ENCODE results near the gene PARP15. TPM values are rescaled to one million over a fixed set of nuclear protein-coding genes. Genes with fewer than 3 reads are reported as not detected.
A peak's percentile ranks its signal among the peaks of the same experiment; 100 is the strongest.
"Not testable (repeated sequence)": the region's sequence is repeated elsewhere in the genome, so short reads cannot be mapped to it uniquely, and the experiment has no call there.

The PARP15 gene
- total RNA-seq, 2 donors from 2014 or later: 0.52 TPM; not detected in 1

DNA sequence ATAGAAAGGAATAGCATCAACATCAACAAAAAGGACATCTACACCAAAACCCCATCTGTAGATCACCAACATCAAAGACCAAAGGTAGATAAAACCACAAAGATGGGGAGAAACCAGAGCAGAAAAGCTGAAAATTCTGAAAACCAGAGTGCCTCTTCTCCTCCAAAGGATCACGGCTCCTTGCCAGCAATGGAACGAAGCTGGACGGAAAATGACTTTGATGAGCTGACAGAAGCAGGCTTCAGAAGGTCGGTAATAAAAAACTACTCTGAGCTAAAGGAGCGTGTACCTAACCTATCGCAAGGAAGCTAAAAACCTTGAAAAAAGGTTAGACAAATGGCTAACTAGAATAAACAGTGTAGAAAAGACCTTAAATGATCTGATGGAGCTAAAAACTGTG is 74.5 kb downstream of the PARP15 start:
- ATAC-seq; intact Hi-C loops (cut with DNase I); H3K4me3 ChIP-seq; H3K9me3 ChIP-seq; H3K27me3 ChIP-seq; H3K36me3 ChIP-seq (replicated peaks in 1 of 2; ENCODE audit: insufficient read depth in 1 of 2, low read depth in 2 of 2): not testable (repeated sequence)
- Histone ChIP-seq H3K4me1 (peaks cover 29% of the 10 kb centered on the region), H3K27ac (peak overlapping the region in 3 of 4 donors; percentile 24 to 55 (median 38))
- peak in 2 of 3 donors; percentile 11 for TF ChIP-seq POLR2A (IDR thresholded peaks at IDR 0.05)
- WGBS, 2 donors: 30 to 45% methylated on average over 6 of the region's 6 CpGs
- DNase-seq: peak; percentile 21 to 52 (median 44)

DNA sequence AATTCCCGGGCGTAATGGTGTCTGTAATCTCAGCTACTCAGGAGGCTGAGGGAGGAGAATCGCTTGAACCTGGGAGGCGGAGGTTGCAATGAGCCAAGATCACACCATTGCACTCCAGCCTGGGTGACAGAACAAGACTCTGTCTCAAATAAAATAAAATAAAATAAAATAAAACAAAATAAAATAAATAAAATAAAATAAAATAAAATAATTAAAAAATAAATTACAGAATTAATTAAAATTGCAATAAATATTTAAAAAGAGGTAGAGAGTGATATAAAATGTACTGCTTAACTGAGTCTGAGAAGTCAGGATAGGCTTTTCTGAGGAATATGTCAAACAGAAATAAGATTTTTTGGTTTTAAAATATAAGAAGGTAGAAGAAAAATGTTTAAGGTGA is 80.9 kb downstream of the PARP15 start:
- H3K27ac ChIP-seq; DNase-seq; H3K9me3 ChIP-seq; ATAC-seq; intact Hi-C loops (cut with DNase I); H3K4me3 ChIP-seq; H3K27me3 ChIP-seq; H3K4me1 ChIP-seq; H3K36me3 ChIP-seq (replicated peaks in 1 of 2; ENCODE audit: insufficient read depth in 1 of 2, low read depth in 2 of 2): not testable (repeated sequence)
- whole genome bisulfite sequencing, 2 donors: 83 to 90% methylated on average over 4 of the region's 4 CpGs

GRCh38 chr3:122660297-122660974 is 83.0 kb downstream of the PARP15 start:
- intact Hi-C loops (cut with DNase I): no loop called here
- H3K4me1 ChIP-seq: peaks cover 4% of the 10 kb centered on the region
- no peak overlapping the region for H3K27ac ChIP-seq
- no peaks in the 10 kb centered on the region for H3K9me3 ChIP-seq
- H3K27me3 ChIP-seq: no peaks in the 10 kb centered on the region
- DNase-seq (peak in 3 of 4 donors; percentile 31 to 61 (median 50)), ATAC-seq (peak; percentile 59)
- H3K4me3 ChIP-seq: no peak overlapping the region
- TF ChIP-seq, protein P1, sequence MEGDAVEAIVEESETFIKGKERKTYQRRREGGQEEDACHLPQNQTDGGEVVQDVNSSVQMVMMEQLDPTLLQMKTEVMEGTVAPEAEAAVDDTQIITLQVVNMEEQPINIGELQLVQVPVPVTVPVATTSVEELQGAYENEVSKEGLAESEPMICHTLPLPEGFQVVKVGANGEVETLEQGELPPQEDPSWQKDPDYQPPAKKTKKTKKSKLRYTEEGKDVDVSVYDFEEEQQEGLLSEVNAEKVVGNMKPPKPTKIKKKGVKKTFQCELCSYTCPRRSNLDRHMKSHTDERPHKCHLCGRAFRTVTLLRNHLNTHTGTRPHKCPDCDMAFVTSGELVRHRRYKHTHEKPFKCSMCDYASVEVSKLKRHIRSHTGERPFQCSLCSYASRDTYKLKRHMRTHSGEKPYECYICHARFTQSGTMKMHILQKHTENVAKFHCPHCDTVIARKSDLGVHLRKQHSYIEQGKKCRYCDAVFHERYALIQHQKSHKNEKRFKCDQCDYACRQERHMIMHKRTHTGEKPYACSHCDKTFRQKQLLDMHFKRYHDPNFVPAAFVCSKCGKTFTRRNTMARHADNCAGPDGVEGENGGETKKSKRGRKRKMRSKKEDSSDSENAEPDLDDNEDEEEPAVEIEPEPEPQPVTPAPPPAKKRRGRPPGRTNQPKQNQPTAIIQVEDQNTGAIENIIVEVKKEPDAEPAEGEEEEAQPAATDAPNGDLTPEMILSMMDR (IDR thresholded peaks at IDR 0.05): peak in 4 of 7 experiments; percentile 3 to 52 (median 20)
- TF ChIP-seq POLR2A (IDR thresholded peaks at IDR 0.05): no peak
- H3K36me3 ChIP-seq (replicated peaks in 1 of 2; ENCODE audit: insufficient read depth in 1 of 2, low read depth in 2 of 2): no peaks in the 10 kb centered on the region
- WGBS, 2 donors: 32 to 55% methylated on average over 13 to 14 of the region's 14 CpGs

DNA sequence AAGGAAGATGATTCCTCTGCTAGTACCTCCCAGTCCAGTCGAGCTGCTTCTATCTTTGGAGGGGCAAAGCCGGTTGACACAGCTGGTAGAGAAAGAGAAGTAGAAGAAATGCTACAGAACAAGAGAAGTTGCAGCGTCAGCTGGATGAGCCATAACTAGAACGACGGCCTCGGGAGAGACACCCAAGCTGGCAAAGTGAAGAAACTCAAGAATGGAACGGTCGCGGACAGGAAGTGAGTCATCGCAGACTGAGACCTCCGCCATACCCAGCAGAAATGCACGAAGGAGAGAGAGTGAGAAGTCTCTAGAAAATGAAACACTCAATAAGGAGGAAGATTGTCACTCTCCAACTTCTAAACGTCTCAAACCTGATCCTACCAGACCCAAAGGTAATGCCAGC is 84.2 kb downstream of the PARP15 start:
- intact Hi-C loops (cut with DNase I): no loop called here
- TF ChIP-seq POLR2A (IDR thresholded peaks at IDR 0.05): no peak
- TF ChIP-seq, protein P1 (IDR thresholded peaks at IDR 0.05): no peak

GRCh38 chr3:122662505-122662904 is 85.1 kb downstream of the PARP15 start:
- DNase-seq (no peak), ATAC-seq (no peak)
- Histone ChIP-seq H3K27me3 (no peaks in the 10 kb centered on the region), H3K9me3 (no peaks in the 10 kb centered on the region), H3K27ac (no peak overlapping the region), H3K36me3 (replicated peaks in 1 of 2; ENCODE audit: insufficient read depth in 1 of 2, low read depth in 2 of 2) (no peaks in the 10 kb centered on the region), H3K4me1 (peaks cover 4% of the 10 kb centered on the region), H3K4me3 (no peak overlapping the region)
- WGBS, 2 donors: 44 to 46% methylated on average over 2 of the region's 2 CpGs
- TF ChIP-seq, protein P1 (IDR thresholded peaks at IDR 0.05): no peak
- no peak for TF ChIP-seq POLR2A (IDR thresholded peaks at IDR 0.05)
- intact Hi-C loops (cut with DNase I): no loop called here

More for the DNA sequence above, 84.2 kb downstream of the PARP15 start:
- Histone ChIP-seq H3K9me3 (no peaks in the 10 kb centered on the region), H3K4me3 (no peak overlapping the region), H3K36me3 (replicated peaks in 1 of 2; ENCODE audit: insufficient read depth in 1 of 2, low read depth in 2 of 2) (no peaks in the 10 kb centered on the region), H3K27ac (no peak overlapping the region), H3K4me1 (peaks cover 4% of the 10 kb centered on the region), H3K27me3 (no peaks in the 10 kb centered on the region)
- ATAC-seq: no peak
- 66 to 81% methylated on average over 13 of the region's 13 CpGs for WGBS, 2 donors
- peak in 1 of 4 donors; percentile 51 for DNase-seq
